Breast epithelium (tissue), 4 donors: Measurements from ENCODE around the gene TTC12. TPM values are rescaled to one million over a fixed set of nuclear protein-coding genes. Genes with fewer than 3 reads are reported as not detected.

Experiments used
- DNase-seq, 2 donors: peaks; one replicate each; pipeline ENCODE4 v3.0.0-alpha.2; 2019; ENCODE audit warnings: low spot score in 2 of 2
- H3K27ac ChIP-seq, 2 donors: fragments of 200-600 bp; sonication (generic) in 1 of 2; one replicate each; pipeline ENCODE4 v1.5.1; 2016 to 2019; ENCODE audit warnings: mild to moderate bottlenecking in 1 of 2
- H3K27me3 ChIP-seq, 2 donors: fragments of 200-600 bp; sonication (generic) in 1 of 2; one replicate each; pipeline versions ENCODE4 v1.5.1 to v1.6.0; 2017 to 2019; ENCODE audit warnings: control low read depth in 1 of 2, mild to moderate bottlenecking in 1 of 2
- H3K36me3 ChIP-seq: fragments of 200-600 bp; one replicate; pipeline ENCODE4 v1.5.1; 2019
- H3K4me1 ChIP-seq, 2 donors: fragments of 200-600 bp; sonication (generic); one replicate each; pipeline ENCODE4 v1.5.1; 2016 to 2019; ENCODE audit warnings: control low read depth in 1 of 2
- H3K4me3 ChIP-seq, 3 donors: fragments of 200-600 bp; sonication (generic); 1 replicate in 2 of 3; 2 replicates in 1 of 3; pipeline ENCODE4 v1.5.1; 2016 to 2019; ENCODE audit warnings: mild to moderate bottlenecking in 3 of 3, moderate library complexity in 2 of 3
- H3K9me3 ChIP-seq, 2 donors: fragments of 200-600 bp; sonication (generic) in 1 of 2; one replicate each; pipeline ENCODE4 v1.5.1; 2016 to 2019; ENCODE audit warnings: control low read depth in 1 of 2
- POLR2A ChIP-seq: fragments of 450-650 bp; IDR thresholded peaks from one replicate; pipeline ENCODE4 v1.6.1; 2016; ENCODE audit warnings: antibody characterized with exemption, mild to moderate bottlenecking, moderate library complexity
- POLR2AphosphoS5 ChIP-seq, 3 donors: sonication (generic); formaldehyde crosslinking; IDR thresholded peaks; one replicate each; pipeline ENCODE4 v1.6.1; 2017; ENCODE audit warnings: antibody characterized with exemption in 3 of 3
- intact Hi-C: fragments of 100-400 bp; cut with DNase I; formaldehyde crosslinking; loops from one replicate; pipeline ENCODE4 v1.15.1; 2023; ENCODE audit warnings: low total_unique reads
- total RNA-seq, 3 donors: library from RNA; depleted of rRNA; stranded (reverse); fragments of >200 nt; gene quantifications; one replicate each; pipeline ENCODE4 v1.1.0, GENCODE V29; 2016
- TF ChIP-seq, protein P1 (sequence below), 3 donors: fragments of 450-650 bp; IDR thresholded peaks; one replicate each; pipeline ENCODE4 v1.5.1; 2016 to 2017; ENCODE audit warnings: antibody characterized with exemption in 3 of 3, mild to moderate bottlenecking in 3 of 3, moderate library complexity in 3 of 3

Gene TTC12
- total RNA-seq, 3 donors from 2014 or later: 12.3 to 48.4 (median 43.6) TPM

DNA sequence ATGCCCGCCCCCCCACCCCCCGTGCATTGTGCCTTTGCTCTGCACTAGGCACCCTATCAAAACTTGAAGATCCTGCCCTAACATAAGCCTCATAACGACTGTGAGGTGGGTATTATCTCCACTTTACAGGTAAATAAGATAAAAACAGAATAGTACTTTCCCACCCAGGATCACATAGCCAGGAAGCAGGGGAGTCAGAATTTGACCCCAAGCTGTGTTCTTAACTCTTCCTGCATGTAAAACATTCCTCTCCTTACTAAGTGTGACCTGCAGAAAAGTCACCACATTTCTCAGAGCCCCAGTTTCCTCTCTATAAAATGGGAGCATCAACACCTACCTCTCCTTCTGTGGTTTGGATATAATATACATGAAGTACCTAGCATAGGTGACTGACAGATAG, 55.0 kb downstream of the TTC12 start:
- no peak overlapping the region for H3K27ac ChIP-seq
- H3K9me3 ChIP-seq: no peaks in the 10 kb centered on the region
- intact Hi-C loops: no loop called here
- no peaks in the 10 kb centered on the region for H3K27me3 ChIP-seq
- no peak overlapping the region for H3K4me3 ChIP-seq
- no peaks in the 10 kb centered on the region for H3K4me1 ChIP-seq
- no peaks in the 10 kb centered on the region for H3K36me3 ChIP-seq
- TF ChIP-seq POLR2A: no peak
- TF ChIP-seq, protein P1, sequence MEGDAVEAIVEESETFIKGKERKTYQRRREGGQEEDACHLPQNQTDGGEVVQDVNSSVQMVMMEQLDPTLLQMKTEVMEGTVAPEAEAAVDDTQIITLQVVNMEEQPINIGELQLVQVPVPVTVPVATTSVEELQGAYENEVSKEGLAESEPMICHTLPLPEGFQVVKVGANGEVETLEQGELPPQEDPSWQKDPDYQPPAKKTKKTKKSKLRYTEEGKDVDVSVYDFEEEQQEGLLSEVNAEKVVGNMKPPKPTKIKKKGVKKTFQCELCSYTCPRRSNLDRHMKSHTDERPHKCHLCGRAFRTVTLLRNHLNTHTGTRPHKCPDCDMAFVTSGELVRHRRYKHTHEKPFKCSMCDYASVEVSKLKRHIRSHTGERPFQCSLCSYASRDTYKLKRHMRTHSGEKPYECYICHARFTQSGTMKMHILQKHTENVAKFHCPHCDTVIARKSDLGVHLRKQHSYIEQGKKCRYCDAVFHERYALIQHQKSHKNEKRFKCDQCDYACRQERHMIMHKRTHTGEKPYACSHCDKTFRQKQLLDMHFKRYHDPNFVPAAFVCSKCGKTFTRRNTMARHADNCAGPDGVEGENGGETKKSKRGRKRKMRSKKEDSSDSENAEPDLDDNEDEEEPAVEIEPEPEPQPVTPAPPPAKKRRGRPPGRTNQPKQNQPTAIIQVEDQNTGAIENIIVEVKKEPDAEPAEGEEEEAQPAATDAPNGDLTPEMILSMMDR (IDR thresholded peaks at IDR 0.05): no peak
- TF ChIP-seq POLR2AphosphoS5 (IDR thresholded peaks at IDR 0.05): no peak
- no peak for DNase-seq

DNA sequence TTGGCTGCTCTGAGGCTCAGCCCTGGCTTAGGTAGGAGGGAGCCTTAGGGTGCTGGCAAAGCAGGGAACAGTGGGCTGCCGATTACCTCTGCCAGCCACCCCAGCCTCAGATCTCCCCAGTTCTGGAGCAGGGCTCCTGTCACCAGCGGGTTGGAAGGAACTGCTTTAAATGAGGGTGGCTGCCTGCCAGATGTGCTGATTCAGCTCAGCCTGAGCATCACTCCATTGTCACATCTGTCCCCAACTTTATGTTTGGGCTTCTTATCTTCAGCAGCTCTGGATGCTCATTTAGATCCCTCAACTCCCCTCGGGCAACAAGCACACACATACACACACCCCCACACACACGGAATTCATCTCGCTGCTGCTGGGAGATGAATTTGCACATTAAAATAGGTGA, 56.3 kb downstream of the TTC12 start:
- no peak overlapping the region for H3K4me3 ChIP-seq
- peak overlapping the region in 1 of 2 donors; percentile 5 for H3K27ac ChIP-seq
- no peaks in the 10 kb centered on the region for H3K36me3 ChIP-seq
- no peaks in the 10 kb centered on the region for H3K9me3 ChIP-seq
- DNase-seq: no peak
- no peaks in the 10 kb centered on the region for H3K27me3 ChIP-seq
- intact Hi-C loops: no loop called here
- H3K4me1 ChIP-seq: no peaks in the 10 kb centered on the region
- no peak for TF ChIP-seq POLR2AphosphoS5 (IDR thresholded peaks at IDR 0.05)
- TF ChIP-seq, protein P1 (IDR thresholded peaks at IDR 0.05): no peak
- TF ChIP-seq POLR2A: no peak

DNA sequence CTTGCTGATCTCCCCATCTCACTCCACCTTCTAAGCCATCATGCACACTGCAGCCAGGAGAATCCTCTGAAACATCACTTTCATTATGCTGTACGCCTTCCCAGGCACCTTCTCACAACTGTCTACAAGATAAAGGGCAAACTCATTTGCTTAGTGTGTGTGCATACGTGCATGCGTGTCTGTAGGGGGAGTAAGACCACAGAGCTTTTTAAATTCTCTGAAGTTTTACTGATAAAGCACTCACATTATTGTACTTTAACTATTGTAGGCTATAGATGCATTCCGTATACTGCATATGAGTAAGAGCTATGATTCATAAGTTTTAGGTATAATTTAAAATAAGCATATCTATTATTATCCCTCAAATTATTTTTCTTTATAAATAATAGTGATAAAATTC, 57.9 kb downstream of the TTC12 start:
- DNase-seq: no peak
- H3K27me3 ChIP-seq: no peaks in the 10 kb centered on the region
- no peaks in the 10 kb centered on the region for H3K36me3 ChIP-seq
- H3K4me1 ChIP-seq: no peaks in the 10 kb centered on the region
- intact Hi-C loops: no loop called here
- TF ChIP-seq POLR2A (no peak), POLR2AphosphoS5 (IDR thresholded peaks at IDR 0.05) (no peak)
- TF ChIP-seq, protein P1 (IDR thresholded peaks at IDR 0.05): no peak
- H3K4me3 ChIP-seq: no peak overlapping the region
- H3K27ac ChIP-seq: no peak overlapping the region
- no peaks in the 10 kb centered on the region for H3K9me3 ChIP-seq

DNA sequence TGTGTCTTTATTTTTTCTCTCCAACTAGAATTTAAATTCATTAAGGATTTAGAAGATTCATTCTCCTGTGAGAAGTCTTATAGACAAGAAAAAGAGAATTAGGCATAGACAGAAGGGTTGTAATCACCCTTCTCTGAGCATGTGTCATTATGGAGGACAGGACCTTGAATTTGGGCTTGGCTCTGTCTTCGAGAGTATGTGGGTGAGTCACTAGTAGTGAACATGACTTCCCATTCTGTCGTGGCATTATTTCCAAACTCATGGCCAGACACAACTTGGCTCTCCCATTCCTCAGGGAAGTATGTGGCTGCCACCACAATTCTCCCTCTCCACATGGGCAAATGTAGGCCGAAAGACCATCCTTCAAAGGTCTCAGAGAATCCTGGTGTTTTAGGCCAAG, 58.9 kb downstream of the TTC12 start:
- intact Hi-C loops: no loop called here
- Histone ChIP-seq H3K4me1 (no peaks in the 10 kb centered on the region), H3K9me3 (no peaks in the 10 kb centered on the region), H3K36me3 (no peaks in the 10 kb centered on the region), H3K27me3 (no peaks in the 10 kb centered on the region), H3K27ac (peak overlapping the region in 1 of 2 donors; percentile 15), H3K4me3 (no peak overlapping the region)
- TF ChIP-seq POLR2A (no peak), POLR2AphosphoS5 (IDR thresholded peaks at IDR 0.05) (no peak)
- TF ChIP-seq, protein P1 (IDR thresholded peaks at IDR 0.05): no peak
- DNase-seq: no peak

DNA sequence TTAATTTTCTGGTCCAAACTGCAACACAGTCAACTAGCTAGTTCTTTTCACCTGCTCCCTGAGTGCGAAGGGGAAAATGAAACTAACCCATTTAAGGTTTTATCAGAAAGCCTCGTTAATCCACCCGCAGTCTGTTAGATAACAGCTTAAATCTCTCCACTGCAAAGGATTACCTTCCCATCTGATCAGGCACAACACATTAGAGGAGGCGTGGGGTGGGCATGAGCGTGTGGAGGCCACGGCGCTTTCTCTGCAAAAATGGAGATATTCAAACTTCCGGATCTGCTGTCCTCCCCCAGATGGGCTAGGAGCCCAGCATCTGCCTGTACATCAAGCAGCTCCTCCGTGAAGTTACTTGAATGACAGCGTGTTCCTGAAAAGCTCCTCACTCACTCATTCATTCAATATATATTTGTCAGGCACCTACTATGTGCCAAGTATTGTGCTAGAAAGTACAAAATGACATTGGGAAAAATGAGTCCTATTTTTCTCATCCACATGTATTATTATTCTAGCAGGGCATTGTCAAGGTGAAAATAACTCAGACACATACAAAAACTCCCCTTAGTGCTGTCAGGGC, 59.7 kb downstream of the TTC12 start:
- Histone ChIP-seq H3K4me3 (peak overlapping the region in 1 of 3 donors; percentile 46), H3K4me1 (no peaks in the 10 kb centered on the region), H3K27me3 (no peaks in the 10 kb centered on the region), H3K36me3 (no peaks in the 10 kb centered on the region), H3K9me3 (no peaks in the 10 kb centered on the region), H3K27ac (peak overlapping the region in 1 of 2 donors; percentile 15)
- no peak for TF ChIP-seq POLR2AphosphoS5 (IDR thresholded peaks at IDR 0.05)
- TF ChIP-seq POLR2A: no peak
- TF ChIP-seq, protein P1 (IDR thresholded peaks at IDR 0.05): no peak
- DNase-seq: no peak
- intact Hi-C loops: no loop called here
